Dedifferentiated amniotic fluid mesenchymal stem cell (primary cell): ENCODE measurements around the gene TIAM2.

ENCODE experiments used
- DNase-seq: peaks from one replicate; pipeline ENCODE4 v3.0.0-alpha.2; 2016; ENCODE audit errors: extremely low spot score

Gene TIAM2

GRCh38 chr6:155290491-155290890 lies 295.4 kb downstream of the TIAM2 start:
- DNase-seq, result no peak

GRCh38 chr6:155291291-155291690 lies 296.2 kb downstream of the TIAM2 start:
- no peak for DNase-seq

GRCh38 chr6:155292711-155293110 lies 297.6 kb downstream of the TIAM2 start:
- DNase-seq, result no peak

GRCh38 chr6:155297669-155298068 lies 302.6 kb downstream of the TIAM2 start:
- DNase-seq, result no peak

GRCh38 chr6:155301867-155302266 lies 306.8 kb downstream of the TIAM2 start:
- DNase-seq, result no peak

GRCh38 chr6:155303361-155303870 lies 308.3 kb downstream of the TIAM2 start:
- DNase-seq, result no peak

GRCh38 chr6:155306958-155307357 lies 311.8 kb downstream of the TIAM2 start:
- no peak for DNase-seq
